Activated T-cell treated with anti-CD3 and anti-CD28 coated beads for 1 hour (primary cell): ENCODE data around the gene NOP16.

Source experiments
- DNase-seq: peaks from one replicate; pipeline ENCODE4 v3.0.0-alpha.2; 2020; ENCODE audit warnings: low read depth

Gene NOP16

GRCh38 chr5:176388444-176389134 is at the start of gene NOP16, which contains the start of gene HIGD2A:
Gene NOP16 (minus strand): TSS chr5:176388598. CDS start chr5:176388539, 59 bp downstream.
Gene HIGD2A (plus strand): TSS chr5:176388751. CDS start chr5:176388820, 69 bp downstream.
- peak; percentile 100 for DNase-seq

- DNase-seq, result no peak
These were observed 48.3 kb upstream of the NOP16 start for GRCh38 chr5:176436656-176437055.

- no peak for DNase-seq
These were observed 44.3 kb upstream of the NOP16 start for GRCh38 chr5:176432707-176433106.

GRCh38 chr5:176429972-176430371 is 41.6 kb upstream of the NOP16 start:
- DNase-seq, result no peak

GRCh38 chr5:176427971-176428370 is 39.6 kb upstream of the NOP16 start:
- DNase-seq, result no peak

GRCh38 chr5:176426876-176427275 is 38.5 kb upstream of the NOP16 start:
- DNase-seq, result no peak

- DNase-seq, result no peak
These were observed 37.4 kb upstream of the NOP16 start for GRCh38 chr5:176425791-176426190.

- DNase-seq, result no peak
These were observed 36.7 kb upstream of the NOP16 start for GRCh38 chr5:176425138-176425537.

- DNase-seq, result no peak
These were observed 35.8 kb upstream of the NOP16 start for GRCh38 chr5:176424181-176424580.

- no peak for DNase-seq
These were observed 32.7 kb upstream of the NOP16 start for GRCh38 chr5:176420972-176421544.

GRCh38 chr5:176420086-176420485 is 31.7 kb upstream of the NOP16 start:
- no peak for DNase-seq

GRCh38 chr5:176418251-176418650 is 29.9 kb upstream of the NOP16 start:
- DNase-seq, result no peak

- DNase-seq, result no peak
These were observed 28.6 kb upstream of the NOP16 start for GRCh38 chr5:176416965-176417364.

- peak; percentile 90 for DNase-seq
These were observed 27.8 kb upstream of the NOP16 start, which contains the start of gene CLTB for GRCh38 chr5:176415952-176416924. Gene CLTB (minus strand): TSS chr5:176416539. CDS start chr5:176416363, 176 bp downstream.

- no peak for DNase-seq
These were observed 27.0 kb upstream of the NOP16 start for GRCh38 chr5:176415240-176415951.

- DNase-seq, result no peak
These were observed 26.3 kb upstream of the NOP16 start for GRCh38 chr5:176414704-176415103.

- no peak for DNase-seq
These were observed 25.4 kb upstream of the NOP16 start for GRCh38 chr5:176413709-176414191.

- no peak for DNase-seq
These were observed 24.8 kb upstream of the NOP16 start for GRCh38 chr5:176413255-176413565.

GRCh38 chr5:176412517-176413254 is 24.3 kb upstream of the NOP16 start:
- DNase-seq, result no peak

- no peak for DNase-seq
These were observed 22.2 kb upstream of the NOP16 start for GRCh38 chr5:176410486-176411180.

GRCh38 chr5:176409765-176410164 is 21.4 kb upstream of the NOP16 start:
- no peak for DNase-seq
